ENCODE results near the gene TRIM62. TPM values are rescaled to one million over a fixed set of nuclear protein-coding genes. Genes with fewer than 3 reads are reported as not detected.

Gene TRIM62
- total and polyA plus RNA-seq, 10 donors: 2.5 to 16.1 (median 9.2) TPM

DNA sequence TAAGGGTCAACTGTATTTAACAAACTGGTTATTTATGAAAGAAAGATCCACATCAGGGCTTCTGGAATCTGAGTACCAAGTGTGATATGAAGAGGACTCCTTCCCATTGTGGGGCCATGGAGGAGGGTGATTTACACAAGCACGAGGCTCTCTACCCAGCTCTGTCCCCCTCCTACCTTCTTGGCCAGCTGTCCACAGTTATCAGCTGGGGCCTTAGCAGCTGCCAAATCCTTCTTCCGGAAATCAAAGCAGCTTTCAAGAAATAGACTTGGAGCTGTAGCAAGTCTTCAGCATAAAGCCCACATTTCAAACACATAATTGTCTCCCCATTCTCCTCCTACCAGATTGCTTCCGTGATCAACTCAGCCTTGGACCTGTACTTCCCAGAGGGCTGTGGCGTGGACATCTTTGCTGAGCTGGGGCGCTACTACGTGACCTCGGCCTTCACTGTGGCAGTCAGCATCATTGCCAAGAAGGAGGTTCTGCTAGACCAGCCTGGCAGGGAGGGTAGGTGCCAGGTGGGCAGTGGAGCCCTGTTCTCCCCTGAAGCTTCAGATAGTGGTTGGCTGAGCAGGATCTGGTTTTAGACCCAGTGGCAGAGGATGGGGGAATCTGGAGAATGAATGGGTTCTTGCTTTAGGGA is 85.4 kb downstream of the TRIM62 start:
- Histone ChIP-seq H3K27me3 (replicated peaks in 1 of 7) (no peaks in the 10 kb centered on the region), H3K27ac (peak overlapping the region in 2 of 8 donors; percentile 15 to 26), H3K9me3 (no peaks in the 10 kb centered on the region), H3K4me3 (no peak overlapping the region), H3K4me1 (peaks cover 9 to 48% (median 20%) of the 10 kb centered on the region in 6 donors), H3K36me3 (no peaks in the 10 kb centered on the region)
- intact Hi-C loops (cut with DNase I; ENCODE audit: low total_unique reads): loop anchor here (10.0 kb wide), 1 partner anchor 268 kb away; no protein-coding TSS in a partner anchor
- WGBS, 5 donors: 73 to 87% (median 83%) methylated on average over 7 of the region's 7 CpGs
- TF ChIP-seq POLR2AphosphoS5 (IDR thresholded peaks at IDR 0.05) (no peak), CTCF (IDR thresholded peaks at IDR 0.05 in 8 of 11, conservative IDR thresholded peaks at IDR 0.05 in 3 of 11) (no peak), POLR2A (IDR thresholded peaks at IDR 0.05) (no peak)
- no peak for DNase-seq

Other genes starting within 250 kb of the TRIM62 start
- gene RNF19B, start 217.2 kb downstream of the TRIM62 start, total RNA-seq: 10 to 100 TPM; 20.1 to 38.4 (median 26.7) TPM
- 1 to 10 TPM; 3.6 to 9.0 (median 4.4) TPM for gene RNF19B, start 217.2 kb downstream of the TRIM62 start, polyA plus RNA-seq
- gene AK2, start 145.2 kb downstream of the TRIM62 start, total RNA-seq: 100 to 1,000 TPM in 4 of 7 donors, 10 to 100 TPM in 3; 83.9 to 139 (median 103) TPM
- 10 to 100 TPM; 42.8 to 75.1 (median 74.7) TPM for gene AK2, start 145.2 kb downstream of the TRIM62 start, polyA plus RNA-seq
- 1 to 10 TPM; 2.8 to 8.3 (median 4.4) TPM for gene AZIN2, start 100.9 kb downstream of the TRIM62 start, total RNA-seq
- 1 to 10 TPM; 1.4 to 2.0 (median 1.5) TPM for gene AZIN2, start 100.9 kb downstream of the TRIM62 start, polyA plus RNA-seq
- 10 to 100 TPM; 19.9 to 47.0 (median 26.3) TPM for gene ZNF362, start 74.4 kb upstream of the TRIM62 start, total RNA-seq
- gene ZNF362, start 74.4 kb upstream of the TRIM62 start, polyA plus RNA-seq: 10 to 100 TPM in 2 of 3 donors, 1 to 10 TPM in 1; 8.7 to 14.8 (median 11.7) TPM
- gene A3GALT2, start 139.1 kb upstream of the TRIM62 start, total RNA-seq: 1 to 10 TPM in 1 of 7 donors, under 1 TPM in 1, not detected in 5; 0.47 to 1.6 TPM
- under 1 TPM in 1 of 3 donors, not detected in 2; 0.10 TPM for gene A3GALT2, start 139.1 kb upstream of the TRIM62 start, polyA plus RNA-seq
- gene PHC2, start 249.1 kb upstream of the TRIM62 start, total RNA-seq: 100 to 1,000 TPM; 105 to 272 (median 148) TPM
- 100 to 1,000 TPM in 1 of 3 donors, 10 to 100 TPM in 2; 51.1 to 101 (median 53.3) TPM for gene PHC2, start 249.1 kb upstream of the TRIM62 start, polyA plus RNA-seq